Myocyte (in vitro differentiated cells): ENCODE results near the gene KRT73. TPM values are rescaled to one million over a fixed set of nuclear protein-coding genes. Genes with fewer than 3 reads are reported as not detected.
"Not testable (repeated sequence)": the region's sequence is repeated elsewhere in the genome, so short reads cannot be mapped to it uniquely, and the experiment has no call there.

Source experiments
- DNase-seq: peaks from one replicate; pipeline ENCODE4 v3.0.0-alpha.2; 2012; ENCODE audit warnings: low read depth
- total RNA-seq: library from RNA; depleted of rRNA; stranded (reverse); fragments of >200 nt; gene quantifications from 2 replicates; pipeline ENCODE4 v1.2.3, GENCODE V29; 2014

Gene KRT73
- total RNA-seq, 1 donor from 2014 or later: not detected

GRCh38 chr12:52601671-52602070 lies 16.7 kb downstream of the KRT73 start:
- DNase-seq: no peak

- no peak for DNase-seq
Observed at GRCh38 chr12:52600941-52601481, 17.3 kb downstream of the KRT73 start, which contains the start of gene KRT72. TSS of gene KRT72 (minus strand) at chr12:52601463. CDS start at chr12:52601452, 11 bp downstream.

- no peak for DNase-seq
Observed at GRCh38 chr12:52600475-52600874, 17.9 kb downstream of the KRT73 start.

- DNase-seq: no peak
Observed at GRCh38 chr12:52600071-52600470, 18.3 kb downstream of the KRT73 start.

- DNase-seq: no peak
Observed at GRCh38 chr12:52598966-52599365, 19.4 kb downstream of the KRT73 start.

- DNase-seq: not testable (repeated sequence)
Observed at GRCh38 chr12:52594237-52594636, 24.1 kb downstream of the KRT73 start.

GRCh38 chr12:52591521-52591920 lies 26.8 kb downstream of the KRT73 start:
- DNase-seq: no peak

GRCh38 chr12:52590021-52590420 lies 28.3 kb downstream of the KRT73 start:
- DNase-seq: no peak

- DNase-seq: no peak
Observed at GRCh38 chr12:52587563-52587962, 30.8 kb downstream of the KRT73 start.

- DNase-seq: peak; percentile 15
Observed at GRCh38 chr12:52585946-52586345, 32.4 kb downstream of the KRT73 start.

- no peak for DNase-seq
Observed at GRCh38 chr12:52585066-52585465, 33.3 kb downstream of the KRT73 start.

GRCh38 chr12:52584156-52584682 lies 34.1 kb downstream of the KRT73 start:
- DNase-seq: no peak

- DNase-seq: peak; percentile 70
Observed at GRCh38 chr12:52582971-52583456, 35.3 kb downstream of the KRT73 start.

- no peak for DNase-seq
Observed at GRCh38 chr12:52582486-52582885, 35.9 kb downstream of the KRT73 start.

GRCh38 chr12:52581481-52581880 lies 36.9 kb downstream of the KRT73 start:
- no peak for DNase-seq

GRCh38 chr12:52581066-52581465 lies 37.3 kb downstream of the KRT73 start:
- no peak for DNase-seq

- DNase-seq: no peak
Observed at GRCh38 chr12:52580496-52580895, 37.9 kb downstream of the KRT73 start.

GRCh38 chr12:52579468-52580465 lies 38.6 kb downstream of the KRT73 start:
- no peak for DNase-seq

GRCh38 chr12:52578469-52578868 lies 39.9 kb downstream of the KRT73 start:
- no peak for DNase-seq

- DNase-seq: no peak
Observed at GRCh38 chr12:52577316-52577715, 41.0 kb downstream of the KRT73 start.

- no peak for DNase-seq
Observed at GRCh38 chr12:52575948-52576347, 42.4 kb downstream of the KRT73 start.

GRCh38 chr12:52575256-52575655 lies 43.1 kb downstream of the KRT73 start:
- DNase-seq: no peak
